Dermis blood vessel endothelial cell (primary cell): ENCODE measurements around the gene GNB2. TPM values are rescaled to one million over a fixed set of nuclear protein-coding genes. Genes with fewer than 3 reads are reported as not detected.

Source experiments
- DNase-seq: peaks from one replicate; pipeline ENCODE4 v3.0.0; 2010
- total RNA-seq: library from RNA; depleted of rRNA; stranded (reverse); fragments of >200 nt; gene quantifications from 2 replicates; pipeline ENCODE4 v1.2.3, GENCODE V29; 2014

GNB2 gene
- total RNA-seq, 1 donor from 2014 or later, result 85.4 TPM

- no peak for DNase-seq
Measured at GRCh38 chr7:100681491-100682227, 8.1 kb downstream of the GNB2 start.

- peak; percentile 25 for DNase-seq
Measured at GRCh38 chr7:100682228-100682741, 8.7 kb downstream of the GNB2 start.

GRCh38 chr7:100682991-100683658 lies 9.6 kb downstream of the GNB2 start:
- DNase-seq, result no peak

- no peak for DNase-seq
Measured at GRCh38 chr7:100683659-100684533, 10.4 kb downstream of the GNB2 start.

GRCh38 chr7:100684534-100685042 lies 11.0 kb downstream of the GNB2 start:
- DNase-seq, result no peak

- DNase-seq, result no peak
Measured at GRCh38 chr7:100685049-100685605, 11.6 kb downstream of the GNB2 start.

- DNase-seq, result no peak
Measured at GRCh38 chr7:100685631-100686145, 12.1 kb downstream of the GNB2 start.

- no peak for DNase-seq
Measured at GRCh38 chr7:100686201-100686821, 12.8 kb downstream of the GNB2 start.

- no peak for DNase-seq
Measured at GRCh38 chr7:100686822-100687211, 13.3 kb downstream of the GNB2 start.

- no peak for DNase-seq
Measured at GRCh38 chr7:100687261-100687660, 13.7 kb downstream of the GNB2 start.

- no peak for DNase-seq
Measured at GRCh38 chr7:100687751-100688300, 14.3 kb downstream of the GNB2 start.

- DNase-seq, result no peak
Measured at GRCh38 chr7:100688326-100688860, 14.9 kb downstream of the GNB2 start.

- no peak for DNase-seq
Measured at GRCh38 chr7:100689230-100690135, 15.9 kb downstream of the GNB2 start.

GRCh38 chr7:100691676-100692577 lies 18.4 kb downstream of the GNB2 start:
- peak; percentile 85 for DNase-seq

GRCh38 chr7:100692578-100692961 lies 19.0 kb downstream of the GNB2 start:
- DNase-seq, result no peak

- DNase-seq, result peak; percentile 24
Measured at GRCh38 chr7:100693312-100694097, 20.0 kb downstream of the GNB2 start.

- DNase-seq, result peak; percentile 75
Measured at GRCh38 chr7:100694098-100694745, 20.7 kb downstream of the GNB2 start, which contains the start of gene GIGYF1. TSS of gene GIGYF1 (minus strand) at chr7:100694250. CDS start at chr7:100688238, 6,012 bp downstream.
